ENCODE measurements around the gene USP20.

Gene USP20

GRCh38 chr9:129810788-129811187 lies 24.5 kb upstream of the USP20 start:
- Histone ChIP-seq H3K4me1 (ENCODE audit: control extremely low read depth in 1 of 4, control insufficient read depth in 4 of 4, insufficient read depth in 4 of 4, low read length in 3 of 4) (no peaks in the 10 kb centered on the region), H3K9me3 (ENCODE audit: control extremely low read depth in 1 of 5, control insufficient read depth in 4 of 5, insufficient read depth in 2 of 5, low read depth in 1 of 5, low read length in 4 of 5) (no peaks in the 10 kb centered on the region), H3K36me3 (ENCODE audit: control insufficient read depth in 4 of 4, insufficient read depth in 4 of 4, low read length in 3 of 4) (peaks cover 21 to 76% (median 58%) of the 10 kb centered on the region in 4 experiments), H3K4me3 (ENCODE audit: control insufficient read depth in 1 of 7, extremely low read depth in 1 of 7, insufficient read depth in 4 of 7, low read depth in 2 of 7, low read length in 6 of 7) (no peak overlapping the region), H3K27ac (ENCODE audit: insufficient read depth in 1 of 2, low read depth in 1 of 2, low read length in 2 of 2, poor library complexity in 1 of 2, severe bottlenecking in 2 of 2) (no peak overlapping the region), H3K27me3 (replicated peaks in 2 of 5; ENCODE audit: control insufficient read depth in 4 of 5, insufficient read depth in 5 of 5, low read length in 4 of 5) (no peaks in the 10 kb centered on the region)
- CTCF ChIA-PET, result interaction anchor here (0.8 to 1.2 kb wide), 2 partner anchors 10 to 20 kb away, joined by 4 to 6 read pairs; no protein-coding TSS in a partner anchor
- no peak for DNase-seq
- POLR2A ChIA-PET, result interaction anchor here (0.6 kb wide), 2 partner anchors 9 to 11 kb away, joined by 3 to 4 read pairs; no protein-coding TSS in a partner anchor
- 93% methylated on average over 4 of the region's 6 CpGs for WGBS (ENCODE audit: insufficient coverage)

- H3K36me3 ChIP-seq (ENCODE audit: control insufficient read depth in 4 of 4, insufficient read depth in 4 of 4, low read length in 3 of 4), result peaks cover 28 to 87% (median 65%) of the 10 kb centered on the region in 4 experiments
- WGBS (ENCODE audit: insufficient coverage), result 92% methylated on average over 5 of the region's 6 CpGs
Measured at GRCh38 chr9:129811967-129812363, 23.3 kb upstream of the USP20 start.

GRCh38 chr9:129812385-129812784 lies 22.9 kb upstream of the USP20 start:
- Histone ChIP-seq H3K36me3 (ENCODE audit: control insufficient read depth in 4 of 4, insufficient read depth in 4 of 4, low read length in 3 of 4) (peaks cover 28 to 86% (median 64%) of the 10 kb centered on the region in 4 experiments), H3K4me3 (ENCODE audit: control insufficient read depth in 1 of 7, extremely low read depth in 1 of 7, insufficient read depth in 4 of 7, low read depth in 2 of 7, low read length in 6 of 7) (no peak overlapping the region), H3K9me3 (ENCODE audit: control extremely low read depth in 1 of 5, control insufficient read depth in 4 of 5, insufficient read depth in 2 of 5, low read depth in 1 of 5, low read length in 4 of 5) (no peaks in the 10 kb centered on the region), H3K27ac (ENCODE audit: insufficient read depth in 1 of 2, low read depth in 1 of 2, low read length in 2 of 2, poor library complexity in 1 of 2, severe bottlenecking in 2 of 2) (peak overlapping the region in 1 of 2 experiments; percentile 21), H3K4me1 (ENCODE audit: control extremely low read depth in 1 of 4, control insufficient read depth in 4 of 4, insufficient read depth in 4 of 4, low read length in 3 of 4) (peaks cover 0 to 4% (median 0%) of the 10 kb centered on the region in 4 experiments), H3K27me3 (replicated peaks in 2 of 5; ENCODE audit: control insufficient read depth in 4 of 5, insufficient read depth in 5 of 5, low read length in 4 of 5) (no peaks in the 10 kb centered on the region)
- no peak for DNase-seq
- POLR2A ChIA-PET, result no interaction called here
- 97% methylated on average over 9 of the region's 9 CpGs for WGBS (ENCODE audit: insufficient coverage)
- CTCF ChIA-PET, result no interaction called here

More at GRCh38 chr9:129811967-129812363, 23.3 kb upstream of the USP20 start:
- Histone ChIP-seq H3K4me1 (ENCODE audit: control extremely low read depth in 1 of 4, control insufficient read depth in 4 of 4, insufficient read depth in 4 of 4, low read length in 3 of 4) (peaks cover 0 to 4% (median 0%) of the 10 kb centered on the region in 4 experiments), H3K4me3 (ENCODE audit: control insufficient read depth in 1 of 7, extremely low read depth in 1 of 7, insufficient read depth in 4 of 7, low read depth in 2 of 7, low read length in 6 of 7) (no peak overlapping the region), H3K27ac (ENCODE audit: insufficient read depth in 1 of 2, low read depth in 1 of 2, low read length in 2 of 2, poor library complexity in 1 of 2, severe bottlenecking in 2 of 2) (peak overlapping the region in 1 of 2 experiments; percentile 21), H3K27me3 (replicated peaks in 2 of 5; ENCODE audit: control insufficient read depth in 4 of 5, insufficient read depth in 5 of 5, low read length in 4 of 5) (no peaks in the 10 kb centered on the region), H3K9me3 (ENCODE audit: control extremely low read depth in 1 of 5, control insufficient read depth in 4 of 5, insufficient read depth in 2 of 5, low read depth in 1 of 5, low read length in 4 of 5) (no peaks in the 10 kb centered on the region)
- POLR2A ChIA-PET, result no interaction called here
- no peak for DNase-seq
- CTCF ChIA-PET, result no interaction called here

GRCh38 chr9:129813661-129814060 lies 21.6 kb upstream of the USP20 start:
- H3K4me1 ChIP-seq (ENCODE audit: control extremely low read depth in 1 of 4, control insufficient read depth in 4 of 4, insufficient read depth in 4 of 4, low read length in 3 of 4), result peaks cover 0 to 4% (median 0%) of the 10 kb centered on the region in 4 experiments
- no peak overlapping the region for H3K27ac ChIP-seq (ENCODE audit: insufficient read depth in 1 of 2, low read depth in 1 of 2, low read length in 2 of 2, poor library complexity in 1 of 2, severe bottlenecking in 2 of 2)
- H3K9me3 ChIP-seq (ENCODE audit: control extremely low read depth in 1 of 5, control insufficient read depth in 4 of 5, insufficient read depth in 2 of 5, low read depth in 1 of 5, low read length in 4 of 5), result no peaks in the 10 kb centered on the region
- WGBS (ENCODE audit: insufficient coverage), result 91% methylated on average over 4 of the region's 9 CpGs
- peaks cover 31 to 92% (median 69%) of the 10 kb centered on the region in 4 experiments for H3K36me3 ChIP-seq (ENCODE audit: control insufficient read depth in 4 of 4, insufficient read depth in 4 of 4, low read length in 3 of 4)
- POLR2A ChIA-PET, result no interaction called here
- CTCF ChIA-PET, result no interaction called here
- H3K4me3 ChIP-seq (ENCODE audit: control insufficient read depth in 1 of 7, extremely low read depth in 1 of 7, insufficient read depth in 4 of 7, low read depth in 2 of 7, low read length in 6 of 7), result no peak overlapping the region
- DNase-seq, result no peak
- H3K27me3 ChIP-seq (replicated peaks in 2 of 5; ENCODE audit: control insufficient read depth in 4 of 5, insufficient read depth in 5 of 5, low read length in 4 of 5), result no peaks in the 10 kb centered on the region

DNA sequence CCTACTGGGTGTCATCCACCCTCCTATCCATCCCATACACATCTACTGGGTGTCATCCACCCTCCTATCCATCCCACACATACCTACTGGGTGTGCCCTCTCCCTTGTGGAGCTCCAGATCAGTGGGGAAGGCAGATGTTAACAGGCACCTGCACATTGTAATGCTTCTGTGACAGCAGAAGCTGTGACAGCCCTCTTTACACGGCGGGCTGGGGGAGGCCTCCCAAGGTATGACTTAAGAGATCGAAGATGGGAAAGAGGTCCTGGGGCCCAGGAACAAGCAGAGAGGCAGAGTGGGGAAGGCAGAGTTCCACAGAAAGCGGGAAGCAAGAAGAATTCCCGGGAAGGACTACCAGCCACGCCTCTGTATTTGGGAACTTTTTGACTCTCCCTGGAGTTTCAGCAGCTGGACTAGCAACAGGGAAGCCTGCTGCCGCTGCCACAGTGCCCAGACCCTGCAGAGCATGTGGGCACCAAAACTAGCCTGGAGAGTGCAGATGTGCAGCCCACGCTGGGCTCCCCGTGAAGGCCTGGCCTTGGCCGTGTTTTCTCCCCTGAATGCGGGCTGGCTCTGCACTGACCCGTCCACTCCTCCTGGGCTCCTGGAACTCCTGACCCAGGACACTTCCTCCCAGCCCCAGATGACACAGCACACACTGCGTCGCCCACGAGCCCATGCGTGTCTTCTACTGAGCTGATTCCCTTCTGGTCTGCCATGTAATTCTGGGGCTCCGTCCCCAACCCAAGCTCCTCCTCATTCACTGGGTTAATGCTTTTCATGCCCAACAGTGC lies 20.6 kb upstream of the USP20 start:
- peaks cover 27 to 88% (median 66%) of the 10 kb centered on the region in 4 experiments for H3K36me3 ChIP-seq (ENCODE audit: control insufficient read depth in 4 of 4, insufficient read depth in 4 of 4, low read length in 3 of 4)
- WGBS (ENCODE audit: insufficient coverage), result 94% methylated on average over 17 of the region's 17 CpGs
- DNase-seq, result no peak
- no peak overlapping the region for H3K4me3 ChIP-seq (ENCODE audit: control insufficient read depth in 1 of 7, extremely low read depth in 1 of 7, insufficient read depth in 4 of 7, low read depth in 2 of 7, low read length in 6 of 7)
- no peaks in the 10 kb centered on the region for H3K27me3 ChIP-seq (replicated peaks in 2 of 5; ENCODE audit: control insufficient read depth in 4 of 5, insufficient read depth in 5 of 5, low read length in 4 of 5)
- ChIA-PET POLR2A (no interaction called here), CTCF (interaction anchor here (0.6 kb wide), 1 partner anchor 12 kb away, joined by 3 read pairs; no protein-coding TSS in a partner anchor)
- H3K9me3 ChIP-seq (ENCODE audit: control extremely low read depth in 1 of 5, control insufficient read depth in 4 of 5, insufficient read depth in 2 of 5, low read depth in 1 of 5, low read length in 4 of 5), result no peaks in the 10 kb centered on the region
- H3K4me1 ChIP-seq (ENCODE audit: control extremely low read depth in 1 of 4, control insufficient read depth in 4 of 4, insufficient read depth in 4 of 4, low read length in 3 of 4), result peaks cover 0 to 4% (median 0%) of the 10 kb centered on the region in 4 experiments
- no peak overlapping the region for H3K27ac ChIP-seq (ENCODE audit: insufficient read depth in 1 of 2, low read depth in 1 of 2, low read length in 2 of 2, poor library complexity in 1 of 2, severe bottlenecking in 2 of 2)

DNA sequence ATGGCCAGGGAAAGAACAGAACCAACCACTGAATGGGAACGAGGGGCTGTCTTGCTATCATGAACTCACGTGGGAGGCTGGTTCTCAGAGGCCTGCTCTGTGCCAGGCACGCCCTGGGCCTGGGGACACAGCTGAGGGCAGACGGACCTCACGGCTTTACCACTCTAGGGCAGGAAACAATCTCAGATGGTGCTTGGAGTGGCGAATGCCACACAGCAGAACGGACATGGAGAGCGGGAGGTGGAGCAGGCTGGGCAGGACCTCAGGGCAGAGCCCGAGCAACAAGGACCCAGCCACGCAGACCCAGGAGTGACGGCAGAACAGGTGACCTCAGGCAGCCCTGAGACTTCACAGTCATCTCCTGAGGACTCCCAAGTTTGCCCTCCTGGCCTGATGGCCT lies 20.0 kb upstream of the USP20 start:
- H3K36me3 ChIP-seq (ENCODE audit: control insufficient read depth in 4 of 4, insufficient read depth in 4 of 4, low read length in 3 of 4), result peaks cover 27 to 85% (median 63%) of the 10 kb centered on the region in 4 experiments
- no peak for DNase-seq
- no peak overlapping the region for H3K27ac ChIP-seq (ENCODE audit: insufficient read depth in 1 of 2, low read depth in 1 of 2, low read length in 2 of 2, poor library complexity in 1 of 2, severe bottlenecking in 2 of 2)
- CTCF ChIA-PET, result no interaction called here
- H3K9me3 ChIP-seq (ENCODE audit: control extremely low read depth in 1 of 5, control insufficient read depth in 4 of 5, insufficient read depth in 2 of 5, low read depth in 1 of 5, low read length in 4 of 5), result no peaks in the 10 kb centered on the region
- POLR2A ChIA-PET, result no interaction called here
- WGBS (ENCODE audit: insufficient coverage), result 96% methylated on average over 11 of the region's 11 CpGs
- no peaks in the 10 kb centered on the region for H3K27me3 ChIP-seq (replicated peaks in 2 of 5; ENCODE audit: control insufficient read depth in 4 of 5, insufficient read depth in 5 of 5, low read length in 4 of 5)
- H3K4me1 ChIP-seq (ENCODE audit: control extremely low read depth in 1 of 4, control insufficient read depth in 4 of 4, insufficient read depth in 4 of 4, low read length in 3 of 4), result peaks cover 0 to 4% (median 0%) of the 10 kb centered on the region in 4 experiments
- H3K4me3 ChIP-seq (ENCODE audit: control insufficient read depth in 1 of 7, extremely low read depth in 1 of 7, insufficient read depth in 4 of 7, low read depth in 2 of 7, low read length in 6 of 7), result no peak overlapping the region
